ENCODE results near the gene KDM5B.

GRCh38 chr1:202681736-202682420, 126.3 kb downstream of the KDM5B start:
- no peak for TF ChIP-seq CTCF (IDR thresholded peaks at IDR 0.05; ENCODE audit: poor library complexity, severe bottlenecking)
- no peak for TF ChIP-seq EP300 (conservative IDR thresholded peaks at IDR 0.05; ENCODE audit: poor library complexity, severe bottlenecking)
- no peak for TF ChIP-seq REST (IDR thresholded peaks at IDR 0.05; ENCODE audit: borderline replicate concordance)

Data from neural cell (in vitro differentiated cells).